Frontal cortex (tissue), 4 donors: ENCODE data around the gene CRHR2. TPM values are rescaled to one million over a fixed set of nuclear protein-coding genes. Genes with fewer than 3 reads are reported as not detected.

Experiments
- DNase-seq, 2 donors: peaks; one replicate each; pipeline ENCODE4 v3.0.0; 2012; ENCODE audit warnings: low spot score in 2 of 2
- FAIRE-seq: peaks from 2 replicates; lab custom pipeline; 2012; peaks lifted over from hg19 to GRCh38; lab: Jason Lieb, UNC
- total RNA-seq: library from RNA; depleted of rRNA; stranded (reverse); fragments of >200 nt; gene quantifications from one replicate; pipeline ENCODE4 v1.2.3, GENCODE V29; 2014
- donor health status: control.
- donor health status: control.
- donor health status: control.

The CRHR2 gene
- total RNA-seq, 1 donor from 2014 or later, result 0.41 TPM

DNA sequence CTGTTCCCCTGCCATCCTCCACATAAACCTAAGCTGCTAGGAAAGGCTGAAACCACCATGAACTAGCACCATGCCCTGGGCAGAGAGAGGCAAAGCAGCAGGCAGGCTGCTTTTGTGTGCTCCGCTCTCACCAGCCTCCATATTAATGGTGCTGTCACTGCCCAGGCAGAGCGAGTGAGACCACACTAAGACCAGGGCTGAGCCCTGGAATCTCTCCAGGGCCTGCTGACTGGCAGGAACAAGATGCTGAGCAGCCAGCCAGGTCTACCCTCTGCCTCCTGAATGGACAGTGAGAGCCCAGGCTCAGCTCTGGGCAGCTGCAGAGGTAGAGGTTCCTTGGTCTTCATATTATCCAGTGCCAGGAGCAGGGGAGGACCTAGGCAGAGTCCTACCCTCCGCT lies 1.6 kb upstream of the CRHR2 start:
- no peak for FAIRE-seq
- DNase-seq, result no peak

DNA sequence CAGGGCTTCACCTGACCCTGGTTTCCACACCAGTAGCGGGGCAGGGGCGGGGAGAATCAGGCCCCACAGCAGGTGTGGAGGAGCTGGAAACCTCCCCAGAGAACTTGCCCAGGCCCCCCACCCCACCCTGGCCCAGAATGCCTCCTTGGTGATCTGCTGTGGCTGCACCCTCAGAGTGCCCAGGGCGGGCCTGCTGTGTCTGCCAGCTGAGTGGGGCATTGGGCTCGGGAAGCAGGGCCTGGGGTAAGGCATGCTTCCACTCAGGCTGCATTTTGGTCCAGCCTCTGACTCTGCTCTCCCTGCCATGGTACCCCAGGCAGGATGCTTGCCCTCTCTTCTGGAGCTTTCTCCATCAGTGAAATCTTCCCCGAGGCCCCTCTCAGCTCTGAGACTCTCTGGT lies 1.1 kb upstream of the CRHR2 start:
- DNase-seq (no peak), FAIRE-seq (no peak)

DNA sequence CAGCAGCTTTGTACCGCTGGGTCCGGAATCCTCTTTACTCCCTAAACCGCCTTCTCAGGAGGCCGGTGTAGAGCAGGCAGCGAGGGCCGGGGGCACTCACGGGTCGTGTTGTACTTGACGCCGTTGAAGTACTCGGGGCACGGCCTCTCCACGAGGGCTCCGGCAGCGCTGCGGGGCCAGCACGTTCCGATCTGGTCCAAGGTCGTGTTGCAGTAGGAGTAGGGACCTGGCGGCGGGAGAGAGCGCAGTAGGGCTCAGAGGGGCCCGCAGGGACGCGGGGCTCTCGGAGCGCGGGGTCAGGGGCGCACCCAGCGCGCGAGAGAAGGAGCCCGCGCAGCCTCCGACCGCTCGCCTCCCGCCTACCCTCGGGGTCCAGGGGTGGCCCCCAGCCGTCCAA lies 443 bp downstream of the CRHR2 start:
- DNase-seq (no peak), FAIRE-seq (no peak)

DNA sequence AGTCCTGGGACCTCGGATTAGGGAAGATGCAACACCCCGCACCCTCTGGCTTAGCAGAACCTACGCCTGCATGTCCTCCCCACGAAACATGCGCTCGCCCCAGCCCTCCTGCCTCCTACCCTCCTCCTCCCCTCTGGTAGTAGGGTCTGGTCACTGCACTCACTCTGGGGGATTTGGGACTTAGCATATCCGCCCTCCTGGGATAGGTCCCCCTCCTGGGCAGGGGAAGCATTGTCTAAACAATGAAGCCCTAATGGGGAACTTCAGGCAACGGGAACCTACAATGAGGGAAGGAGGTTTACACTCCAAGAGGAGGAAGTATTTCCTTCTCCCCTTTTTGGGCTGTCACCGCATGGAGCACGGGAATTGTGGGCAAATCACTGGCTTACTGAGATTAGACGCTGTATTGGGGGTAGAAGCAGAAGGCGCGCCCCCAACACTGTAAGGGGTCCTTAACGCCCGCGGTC lies 892 bp downstream of the CRHR2 start:
- no peak for FAIRE-seq
- DNase-seq, result no peak

DNA sequence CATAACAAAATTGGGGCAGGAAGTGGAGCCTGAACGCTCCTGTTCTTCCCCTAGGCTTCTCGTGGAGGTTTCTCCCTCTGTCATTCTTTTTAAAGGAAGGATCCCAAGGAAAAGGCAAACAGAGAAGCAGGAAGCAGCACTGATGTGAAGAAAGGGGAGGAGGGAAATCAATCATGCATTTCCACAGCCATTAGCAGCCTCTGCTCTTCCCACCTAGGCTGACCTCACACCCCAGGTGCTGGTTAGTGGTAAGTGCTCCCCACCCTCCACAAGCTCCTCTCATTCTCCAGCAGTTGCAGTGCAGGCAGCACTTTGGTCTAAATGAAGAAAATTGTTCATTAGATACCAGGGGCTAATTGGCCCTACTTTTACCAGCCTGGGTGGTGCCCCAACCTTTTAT lies 2.6 kb downstream of the CRHR2 start:
- FAIRE-seq, result no peak
- DNase-seq, result no peak

DNA sequence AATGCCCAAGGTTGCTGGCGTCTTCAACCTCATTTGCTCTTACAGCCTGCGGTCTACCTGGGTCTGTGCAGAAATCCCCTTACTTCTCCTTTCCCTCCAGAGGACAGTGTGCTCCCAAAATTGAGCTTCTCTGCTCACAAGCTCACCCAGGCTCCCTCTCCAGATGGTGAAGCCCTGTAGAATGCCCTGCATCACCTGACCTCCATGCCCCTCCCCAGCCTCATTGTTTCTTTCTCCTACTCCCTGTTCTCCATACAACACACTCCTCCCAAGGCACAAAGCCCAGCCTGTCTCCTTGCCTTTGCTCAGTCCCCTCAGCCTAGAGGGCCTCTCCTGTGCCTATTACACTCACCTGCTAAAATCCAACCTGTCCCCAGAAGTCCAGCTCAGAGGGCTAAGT lies 3.5 kb downstream of the CRHR2 start:
- FAIRE-seq, result no peak
- no peak for DNase-seq

DNA sequence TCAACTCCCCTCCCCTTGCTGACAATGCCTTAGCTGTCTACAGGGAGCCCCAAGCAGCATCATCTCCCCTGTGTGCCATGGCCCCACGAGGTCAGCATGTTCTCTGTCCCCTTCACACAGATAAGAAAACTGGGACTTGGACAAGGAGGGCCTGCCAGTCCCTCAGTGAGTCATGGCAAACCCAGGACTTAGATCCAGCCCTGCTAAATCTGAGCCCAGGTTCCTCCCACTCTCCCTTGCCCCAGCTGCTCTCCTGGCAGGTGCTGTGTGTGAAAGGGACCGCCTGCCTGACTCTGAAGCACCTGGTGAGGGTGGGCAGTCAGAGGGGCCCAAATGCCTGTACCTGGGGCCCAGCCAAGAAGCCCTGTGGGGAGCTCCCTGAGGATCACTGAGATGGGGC lies 7.4 kb downstream of the CRHR2 start:
- DNase-seq (no peak), FAIRE-seq (no peak)

DNA sequence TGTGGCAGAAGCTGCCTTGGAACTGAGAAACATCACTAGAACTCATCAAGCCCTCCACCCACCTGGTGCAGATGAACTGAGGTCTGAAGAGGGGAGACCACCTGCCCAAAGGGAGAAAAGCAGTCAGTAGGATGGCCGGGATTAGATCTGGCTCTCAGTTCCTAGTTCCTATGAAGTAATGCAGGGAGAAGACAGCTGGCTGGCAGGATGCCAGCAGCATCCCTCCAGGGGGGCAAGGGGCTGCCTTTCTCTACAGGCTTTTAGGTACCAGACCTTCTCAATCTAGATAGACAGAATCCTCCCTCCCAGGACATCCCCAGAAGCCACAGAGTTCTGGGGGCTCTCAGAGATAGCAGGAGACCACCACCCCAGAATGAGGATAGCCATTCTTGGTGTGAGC lies 7.8 kb downstream of the CRHR2 start:
- no peak for DNase-seq
- no peak for FAIRE-seq

DNA sequence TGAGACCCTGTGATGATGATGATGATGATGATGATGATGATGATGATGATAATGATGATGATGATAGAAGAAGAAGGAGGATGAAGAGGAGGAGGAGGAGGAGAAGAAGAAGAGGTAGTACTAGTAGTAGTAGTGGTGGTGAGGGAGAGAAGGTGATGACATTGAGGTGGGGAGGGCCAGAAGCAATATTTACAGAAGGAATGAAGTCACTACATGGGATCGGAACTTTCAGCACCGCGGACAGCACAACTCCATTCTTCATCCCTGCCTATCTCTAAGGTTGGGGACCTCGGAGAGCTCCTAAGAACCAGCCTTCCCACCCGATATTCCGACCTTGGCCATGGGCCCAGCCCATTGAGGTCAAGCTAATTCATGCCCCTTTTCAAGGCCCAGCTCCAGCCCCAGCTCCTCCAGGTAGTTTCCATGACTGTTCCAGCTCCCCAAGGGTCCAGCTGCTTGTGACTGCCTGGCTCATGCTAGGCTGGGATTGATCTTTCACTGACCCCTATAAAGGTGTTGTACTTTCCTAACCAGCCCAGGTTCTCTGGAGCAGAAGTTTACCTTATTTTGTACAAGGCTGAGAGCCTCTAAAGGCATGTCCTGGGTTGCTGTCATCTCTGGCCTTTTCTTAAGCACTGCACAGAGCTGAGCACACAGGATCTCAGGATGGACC lies 10.3 kb downstream of the CRHR2 start:
- DNase-seq (no peak), FAIRE-seq (no peak)

DNA sequence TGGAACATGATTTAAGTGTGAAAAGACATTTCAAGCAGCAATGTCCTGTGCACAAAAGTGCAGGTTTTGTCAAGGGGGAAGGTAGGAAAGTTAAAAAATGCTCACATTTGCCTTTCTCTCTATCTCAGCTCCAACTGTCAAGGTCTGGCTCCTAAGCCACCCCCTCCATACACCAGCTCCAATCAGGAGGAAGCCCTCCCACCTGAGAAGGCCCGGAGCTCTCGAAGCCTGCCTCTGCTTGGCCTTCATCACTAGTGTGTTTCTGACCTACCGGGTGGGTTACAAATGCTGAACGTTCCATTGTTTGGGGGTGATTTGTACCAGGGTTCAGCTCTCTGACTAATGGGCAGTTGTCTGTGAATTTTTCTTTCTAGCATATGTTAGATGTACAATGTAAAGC lies 14.2 kb downstream of the CRHR2 start:
- DNase-seq (no peak), FAIRE-seq (no peak)

DNA sequence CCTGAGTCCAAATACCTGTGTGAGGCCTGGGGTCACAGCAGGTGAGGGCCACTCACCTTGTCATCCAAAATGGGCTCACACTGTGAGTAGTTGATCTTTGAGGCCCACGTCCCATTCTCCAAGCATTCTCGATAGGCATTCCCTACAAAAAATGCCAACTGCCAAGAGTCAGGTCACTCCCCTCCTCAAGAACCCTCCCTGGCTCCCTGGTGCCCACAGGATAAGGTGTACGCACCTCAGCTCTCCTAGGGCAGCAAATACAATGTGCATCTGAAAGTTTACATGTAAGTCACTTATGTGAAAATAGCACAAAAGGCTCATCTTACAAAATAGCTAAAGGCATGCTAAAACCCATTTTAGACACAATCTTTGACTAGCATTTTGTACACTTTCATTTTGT lies 15.1 kb downstream of the CRHR2 start:
- FAIRE-seq (no peak), DNase-seq (no peak)

DNA sequence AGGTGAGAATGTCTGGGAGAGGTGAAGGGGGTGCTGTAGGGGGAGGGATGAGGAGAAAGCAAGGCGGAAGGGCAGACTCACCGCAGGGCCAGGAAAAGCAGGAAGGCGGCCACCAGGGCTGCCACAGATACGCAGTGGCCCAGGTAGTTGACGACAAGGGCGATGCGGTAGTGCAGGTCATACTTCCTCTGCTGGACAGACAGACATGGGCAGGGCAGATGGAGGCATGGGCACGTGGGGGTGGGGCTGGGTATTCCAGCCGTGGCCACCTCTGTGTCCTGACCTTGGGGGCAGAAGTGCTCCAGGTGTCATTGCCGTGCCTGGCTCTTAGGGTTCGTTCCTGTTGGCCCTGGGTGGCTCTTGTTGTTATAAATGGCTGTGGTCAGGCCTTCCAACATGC lies 16.8 kb downstream of the CRHR2 start:
- no peak for FAIRE-seq
- DNase-seq, result no peak

DNA sequence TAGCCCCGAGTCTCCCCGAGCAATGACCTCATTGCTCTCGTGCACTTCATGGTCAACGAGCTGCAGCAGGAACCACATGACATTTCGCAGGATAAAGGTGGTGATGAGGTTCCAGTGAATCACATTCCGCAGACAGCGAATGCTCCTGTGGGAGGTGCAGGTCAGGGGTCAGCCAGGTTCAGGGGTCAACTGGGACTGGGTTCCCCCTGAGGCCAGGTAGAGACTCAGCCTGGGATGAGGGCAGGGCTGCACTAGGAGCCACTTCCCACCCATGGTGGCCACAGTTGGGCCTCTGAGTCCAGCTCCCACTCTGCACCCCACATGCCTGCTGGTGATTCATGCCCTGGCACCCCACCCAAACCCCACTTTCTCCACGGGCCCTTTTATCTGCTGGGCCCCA lies 17.2 kb downstream of the CRHR2 start:
- no peak for FAIRE-seq
- no peak for DNase-seq

DNA sequence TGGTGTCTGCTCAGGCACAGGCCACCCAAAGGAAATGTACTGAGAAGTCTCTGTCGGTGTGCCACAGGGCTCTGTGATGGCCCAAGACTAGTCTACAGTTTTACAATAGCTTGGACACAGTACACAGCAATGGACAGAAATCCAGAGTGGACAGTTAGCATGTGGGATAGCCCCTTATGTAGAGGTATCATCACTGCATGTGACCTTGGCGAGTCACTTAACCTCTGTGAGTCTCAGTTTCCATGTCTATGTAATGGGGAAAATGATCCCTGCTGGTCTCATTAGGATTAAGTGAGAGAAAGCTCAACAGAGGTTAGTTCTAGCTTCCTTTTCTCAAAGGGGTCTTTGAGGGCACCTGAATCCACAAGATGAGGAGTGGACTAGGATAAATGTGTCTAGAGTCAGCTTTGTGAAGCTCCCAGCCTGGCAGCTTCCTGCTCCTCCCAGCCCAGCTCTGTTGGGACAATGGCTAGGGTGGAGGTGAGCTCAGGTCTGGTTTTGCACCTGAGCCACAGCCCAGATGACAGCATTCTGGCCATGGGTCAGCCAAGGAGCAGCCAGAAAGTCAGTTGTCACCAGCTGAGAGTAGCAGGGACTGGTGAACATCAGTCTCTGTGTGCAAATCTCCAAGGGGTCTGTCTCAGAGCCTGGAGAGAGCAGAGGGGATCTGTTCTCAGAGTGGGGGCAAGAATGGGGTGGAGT lies 17.9 kb downstream of the CRHR2 start:
- DNase-seq (no peak), FAIRE-seq (no peak)

DNA sequence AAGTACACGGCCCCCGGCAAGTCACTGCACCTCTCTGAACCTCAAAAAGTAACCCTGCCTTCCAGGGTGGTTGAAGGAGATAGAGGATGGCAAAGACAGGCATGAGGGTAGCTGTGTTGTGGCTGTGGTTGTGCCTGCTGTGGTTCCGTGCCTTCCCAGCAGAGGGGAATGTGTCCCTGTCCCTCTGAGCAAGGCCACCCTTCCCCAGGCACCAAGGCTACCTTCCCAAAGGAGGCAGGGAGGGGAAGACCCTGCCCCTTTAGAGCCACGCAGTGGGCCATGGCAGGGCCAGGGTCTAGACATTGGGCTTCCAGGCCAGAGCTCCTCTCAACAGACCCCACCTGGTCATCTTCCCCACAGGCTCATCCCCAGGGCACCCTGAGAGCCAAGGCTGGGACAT lies 18.8 kb downstream of the CRHR2 start:
- FAIRE-seq, result no peak

DNA sequence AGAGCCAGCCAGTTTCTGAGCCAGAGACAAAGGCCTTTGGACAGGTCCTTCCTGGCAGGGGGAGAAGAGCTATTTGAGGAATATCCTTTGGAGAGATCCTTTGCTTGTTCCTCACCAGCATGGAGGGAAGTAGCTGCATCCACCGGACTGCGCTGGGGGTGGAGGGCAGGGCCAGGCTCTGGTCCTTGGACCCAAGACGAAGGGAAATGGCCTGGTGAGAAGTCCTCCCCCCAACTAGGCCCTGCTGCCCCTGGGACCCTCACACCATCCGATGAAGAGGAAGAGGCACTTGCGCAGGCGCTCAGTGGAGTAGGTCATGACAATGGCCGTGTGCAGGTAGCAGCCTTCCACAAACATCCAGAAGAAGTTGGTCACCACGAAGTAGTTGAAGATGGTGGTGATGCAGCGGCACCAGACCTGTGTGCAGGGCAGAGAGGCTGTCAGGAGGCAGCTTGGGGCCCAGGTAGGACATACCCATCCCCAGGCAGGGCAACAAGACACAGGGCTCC lies 19.8 kb downstream of the CRHR2 start:
- no peak for DNase-seq
- no peak for FAIRE-seq

More for the DNA sequence above, 18.8 kb downstream of the CRHR2 start:
- DNase-seq, result no peak

DNA sequence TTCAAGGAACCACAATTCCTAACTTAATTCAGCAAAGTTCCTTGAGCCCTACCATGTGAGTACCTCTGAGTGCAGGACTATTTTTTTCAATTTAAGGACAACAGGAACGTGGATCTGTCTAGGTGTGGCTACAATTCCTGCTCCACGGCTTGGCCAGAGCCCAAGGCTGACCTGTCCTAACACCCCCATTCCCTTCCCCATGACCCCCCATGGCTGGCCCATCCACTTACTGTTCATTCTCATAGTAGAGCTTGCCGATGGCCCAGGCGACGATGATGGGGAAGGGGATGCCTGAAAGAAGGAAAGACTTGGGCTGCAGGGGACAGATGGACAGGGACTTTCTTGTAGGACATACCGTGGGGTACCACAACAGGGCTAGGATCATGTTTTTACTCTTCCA lies 20.3 kb downstream of the CRHR2 start:
- no peak for DNase-seq
- no peak for FAIRE-seq

DNA sequence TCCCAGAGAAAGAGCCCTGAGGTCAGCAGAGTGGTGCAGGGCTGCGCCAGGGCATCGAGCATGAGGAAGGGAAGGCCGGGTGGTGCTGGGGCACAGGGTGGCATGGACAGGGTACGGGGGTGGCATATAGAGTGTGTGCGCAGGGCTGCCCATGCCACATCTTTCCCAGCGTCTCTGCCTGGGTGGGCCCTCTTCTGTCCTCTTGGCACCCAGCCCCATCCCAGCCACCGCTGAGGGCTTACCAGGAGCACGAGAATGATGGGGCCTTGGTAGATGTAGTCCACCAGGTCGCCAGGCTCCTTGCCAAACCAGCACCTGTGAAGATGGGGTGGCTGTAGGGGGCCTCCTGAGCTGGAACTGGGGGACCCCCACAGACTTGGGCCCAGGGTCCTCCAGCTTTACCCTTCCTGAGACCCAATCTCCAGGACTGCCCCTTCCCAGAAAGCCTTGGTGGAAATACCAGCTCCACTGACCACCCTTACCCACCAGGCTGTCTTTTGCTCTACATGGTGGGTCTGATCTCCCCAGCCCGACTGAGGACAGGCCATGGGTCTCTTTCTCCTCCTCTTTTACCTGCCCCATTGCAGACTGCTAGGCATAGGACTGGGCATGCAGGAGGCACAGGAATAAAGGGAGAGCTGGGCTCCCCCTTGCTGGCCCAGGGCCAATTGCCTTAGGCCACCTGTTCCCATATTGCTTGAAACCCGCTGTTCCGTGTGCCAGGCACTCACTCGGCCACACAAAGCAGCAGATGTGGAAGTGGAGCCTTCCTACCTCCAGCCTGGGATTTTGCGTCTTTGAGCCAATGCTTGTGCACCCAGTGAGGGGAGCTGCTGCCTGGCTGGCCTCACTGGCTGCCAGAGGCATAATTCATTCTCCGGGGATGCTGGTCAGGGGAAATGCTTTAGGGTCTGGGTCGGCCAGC lies 21.7 kb downstream of the CRHR2 start:
- no peak for FAIRE-seq
- no peak for DNase-seq

DNA sequence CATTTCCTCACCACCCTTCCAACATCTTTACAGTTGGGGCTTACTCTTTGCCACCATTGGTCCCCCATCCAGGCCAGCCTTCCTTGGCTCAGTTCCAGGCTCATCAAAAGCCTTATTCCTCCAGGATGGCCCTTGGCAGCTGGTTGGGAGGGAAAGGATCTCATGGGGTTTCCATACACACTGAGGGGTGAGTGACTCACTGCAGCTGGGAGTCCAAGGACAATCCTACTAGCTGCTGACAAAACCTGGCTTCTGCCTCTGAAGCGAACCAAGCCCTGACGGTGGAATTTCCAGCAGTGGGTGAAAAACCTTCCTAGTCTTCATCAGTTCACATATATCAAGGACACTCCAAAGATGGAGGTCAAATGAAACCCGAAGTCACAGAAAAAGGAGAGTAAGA lies 22.9 kb downstream of the CRHR2 start:
- no peak for DNase-seq
- no peak for FAIRE-seq

DNA sequence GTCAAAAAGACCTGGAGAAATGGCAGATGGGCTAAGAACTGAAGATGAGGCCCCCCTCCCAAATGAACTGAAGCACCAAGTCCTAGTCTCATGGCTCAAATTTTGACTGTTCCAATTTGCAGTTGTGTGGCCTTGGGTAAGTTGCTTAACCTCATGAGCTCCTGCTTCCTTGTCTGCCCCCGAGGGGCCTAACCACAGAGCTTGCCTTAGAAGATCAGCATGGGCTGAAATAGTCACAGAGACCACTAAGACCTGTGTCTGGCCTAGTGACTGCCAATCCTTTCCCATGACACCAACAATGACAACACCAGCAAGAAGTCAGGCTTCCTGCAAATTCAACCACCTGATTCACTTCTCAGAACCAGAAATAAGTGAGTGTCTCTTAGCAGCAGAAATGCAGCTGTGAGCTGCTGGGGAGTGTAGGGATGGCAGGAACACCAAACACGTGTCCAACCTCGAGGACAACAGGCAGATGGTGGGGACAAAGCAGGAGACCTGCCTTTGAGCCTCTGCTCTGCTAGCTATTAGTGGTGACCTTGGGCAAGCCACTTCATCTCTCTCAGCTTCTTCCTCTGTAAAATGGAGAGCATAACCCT lies 23.7 kb downstream of the CRHR2 start:
- DNase-seq (no peak), FAIRE-seq (no peak)
